ENCODE results near the gene RERE.

GRCh38 chr1:8335246-8335645 lies 482.2 kb downstream of the RERE start:
- TF ChIP-seq TCF12 (IDR thresholded peaks at IDR 0.05; ENCODE audit: low read depth): no peak
- TF ChIP-seq EGR1 (IDR thresholded peaks at IDR 0.05): no peak
- TF ChIP-seq EP300 (IDR thresholded peaks at IDR 0.05; ENCODE audit: borderline replicate concordance): no peak
- TF ChIP-seq CREB1 (IDR thresholded peaks at IDR 0.05; ENCODE audit: low read depth): no peak
- no peak for TF ChIP-seq RAD21 (IDR thresholded peaks at IDR 0.05; ENCODE audit: low read depth)
- TF ChIP-seq MAX (IDR thresholded peaks at IDR 0.05): no peak

All from Ishikawa (cell line).